ENCODE data around the gene SLC7A6OS.

The SLC7A6OS gene

DNA sequence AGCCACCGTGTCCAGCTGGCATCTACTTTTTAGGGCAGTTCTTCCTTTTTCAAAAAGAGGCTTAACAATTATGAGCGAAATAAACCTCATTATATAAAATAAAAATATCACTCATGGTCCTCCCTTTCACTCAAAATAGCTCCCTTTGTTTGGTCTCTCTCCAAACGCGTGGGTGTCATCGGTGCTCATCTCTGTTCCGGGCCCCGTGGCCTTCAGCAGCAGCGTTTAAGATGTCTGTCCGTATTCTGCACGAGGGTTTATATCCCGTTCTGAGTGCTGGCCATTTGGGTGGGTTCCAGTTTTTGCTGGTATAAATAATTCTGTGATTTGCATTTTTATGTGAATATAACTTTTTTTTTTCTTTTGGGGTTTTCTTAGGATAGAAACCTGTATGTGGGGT, 33.5 kb upstream of the SLC7A6OS start:
- DNase-seq (ENCODE audit: low spot score) = no peak

DNA sequence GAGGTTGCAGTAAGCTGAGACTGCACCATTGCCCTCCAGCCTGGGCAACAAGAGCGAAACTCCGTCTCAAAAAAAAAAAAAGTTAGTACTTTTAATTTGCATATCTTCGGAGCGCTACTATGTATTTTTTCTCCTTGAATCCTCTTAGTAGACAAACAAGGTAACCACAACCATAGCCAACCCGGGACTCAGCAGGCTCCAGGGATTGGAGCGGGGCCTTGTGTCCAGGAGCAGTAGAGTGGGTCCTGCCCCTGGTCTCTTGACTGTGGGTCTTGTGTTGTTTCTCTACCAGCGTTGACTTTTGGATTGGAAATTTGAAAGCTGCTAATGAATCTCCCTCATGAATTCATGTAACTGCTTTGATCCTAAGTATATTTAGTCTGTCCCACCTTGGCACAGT, 32.4 kb upstream of the SLC7A6OS start:
- DNase-seq (ENCODE audit: low spot score) = no peak

DNA sequence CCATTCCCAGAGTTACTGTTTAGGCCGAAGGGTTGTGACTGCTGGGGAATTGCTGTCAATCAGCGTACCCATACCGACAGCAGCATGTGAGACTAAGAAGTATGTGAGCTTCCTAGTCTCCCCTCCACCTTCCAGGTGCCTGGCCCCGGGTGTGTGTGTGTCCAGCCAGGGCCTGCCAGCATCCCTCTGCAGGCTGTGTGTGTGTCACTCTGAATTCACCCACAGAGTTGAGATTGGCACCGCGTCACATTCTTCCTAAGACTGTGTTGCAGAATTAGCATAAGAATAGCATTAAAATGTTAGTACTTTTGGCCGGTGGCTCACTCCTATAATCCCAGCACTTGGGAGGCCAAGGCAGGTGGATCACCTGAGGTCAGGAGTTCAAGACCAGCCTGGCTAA, 31.9 kb upstream of the SLC7A6OS start:
- no peak for DNase-seq (ENCODE audit: low spot score)

DNA sequence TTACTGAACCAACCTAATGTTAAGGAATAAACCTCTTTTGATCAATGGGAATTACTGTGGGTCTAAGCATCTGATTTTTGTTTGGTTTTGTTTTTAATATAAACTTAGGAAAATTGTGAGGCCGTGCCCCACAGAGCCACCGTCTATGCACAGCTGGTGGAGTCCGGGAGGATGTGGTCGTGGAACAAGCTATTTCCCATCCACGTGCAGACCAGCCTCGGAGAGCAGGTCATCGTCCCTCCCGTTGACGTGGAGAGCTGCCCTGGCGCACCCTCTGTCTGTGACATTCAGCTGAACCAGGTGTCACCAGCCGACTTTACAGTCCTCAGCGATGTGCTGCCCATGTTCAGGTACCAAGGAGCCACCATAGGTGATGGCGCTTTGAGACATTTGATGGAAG, 28.5 kb upstream of the SLC7A6OS start:
- DNase-seq (ENCODE audit: low spot score) = no peak

DNA sequence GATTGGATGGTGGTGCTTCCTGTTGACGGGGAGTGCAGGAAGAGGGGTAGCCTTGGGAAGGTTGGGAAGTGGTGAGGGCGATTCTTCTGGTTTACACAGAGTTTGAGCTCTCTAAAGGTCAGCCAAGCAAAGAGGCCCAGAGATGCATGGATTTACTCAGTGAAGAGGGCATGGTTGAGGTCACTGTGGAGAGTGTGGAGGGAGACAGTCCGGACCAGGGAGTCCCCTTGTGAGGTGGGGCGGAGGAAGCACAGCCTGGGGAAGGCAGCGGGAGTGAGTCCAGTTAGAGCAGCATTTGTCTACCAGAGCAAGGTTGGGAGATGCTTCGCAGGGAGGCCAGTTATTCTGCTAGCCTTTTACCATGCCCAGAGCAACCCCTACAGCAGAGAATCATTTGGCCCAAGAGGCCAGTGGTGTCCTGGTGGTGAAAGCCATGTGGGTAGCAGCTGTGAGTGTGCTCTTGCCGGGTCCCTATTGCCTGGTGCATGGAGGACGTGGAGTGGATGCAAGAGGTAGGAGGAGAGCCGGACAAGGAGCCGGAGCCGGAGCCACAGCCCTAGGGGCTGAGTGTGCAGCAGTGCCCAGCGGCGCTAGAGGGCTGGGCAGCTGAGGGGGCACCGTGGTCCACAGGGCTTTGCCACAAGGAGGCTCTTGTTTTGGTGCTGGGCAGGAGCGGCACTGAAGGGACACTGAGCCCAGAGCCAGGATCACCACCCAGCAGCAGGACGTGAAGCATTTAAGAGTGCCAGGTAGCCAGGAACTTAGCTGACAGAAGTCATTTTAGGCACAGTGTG, 27.8 kb upstream of the SLC7A6OS start:
- DNase-seq (ENCODE audit: low spot score) = no peak

DNA sequence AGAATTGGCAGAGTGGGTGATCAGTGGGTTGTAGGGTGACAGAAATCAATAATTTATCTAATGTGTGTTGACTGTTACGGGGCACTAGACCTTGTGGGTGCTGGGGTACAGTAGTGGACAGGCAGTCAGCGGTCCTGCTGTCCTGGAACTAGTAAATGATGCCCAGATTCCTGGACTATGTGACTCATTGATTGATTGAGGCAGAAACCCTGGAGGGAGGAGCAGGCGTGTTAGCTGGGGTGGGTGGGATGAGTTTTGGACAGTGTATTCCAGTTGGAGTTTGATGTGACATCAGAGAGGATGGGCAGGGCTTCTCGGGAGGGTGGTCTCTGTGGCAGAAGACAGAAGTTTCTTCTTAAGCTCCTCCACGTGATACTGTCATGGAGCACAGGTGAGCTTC, 24.4 kb upstream of the SLC7A6OS start:
- DNase-seq (ENCODE audit: low spot score) = no peak

DNA sequence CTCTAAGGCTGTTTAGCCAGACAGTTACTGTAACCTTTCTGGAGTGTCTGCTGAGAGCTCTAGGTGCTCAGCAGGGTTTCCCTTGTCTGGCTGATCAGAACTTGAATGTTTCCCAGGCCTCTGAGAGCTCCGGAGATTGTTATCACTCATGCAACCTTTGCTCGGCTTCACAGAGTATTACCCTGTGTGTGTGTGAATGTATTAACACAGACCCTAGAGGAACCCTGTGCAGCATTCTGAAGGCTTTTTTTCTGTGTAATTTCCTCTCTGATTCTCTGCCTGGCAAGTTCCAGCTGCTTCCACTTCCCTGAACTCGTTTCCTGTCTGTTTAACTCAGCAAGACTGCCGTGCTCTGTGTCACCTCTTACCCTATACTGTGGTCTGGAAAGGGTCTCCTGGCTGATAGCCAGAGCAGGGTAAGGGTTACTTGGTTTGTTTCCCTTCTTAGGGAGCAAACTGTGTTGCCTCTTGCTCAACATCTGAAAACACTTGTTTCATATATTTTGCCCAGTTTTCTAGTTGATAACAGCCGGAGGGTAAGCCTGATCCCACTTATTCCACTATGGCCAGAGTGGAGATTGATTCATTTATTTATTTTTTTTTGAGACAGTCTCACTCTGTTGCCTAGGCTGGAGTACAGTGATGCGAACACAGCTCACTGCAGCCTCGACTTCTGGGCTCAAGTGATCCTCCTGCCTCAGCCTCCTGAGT, 21.8 kb upstream of the SLC7A6OS start:
- DNase-seq (ENCODE audit: low spot score) = no peak

DNA sequence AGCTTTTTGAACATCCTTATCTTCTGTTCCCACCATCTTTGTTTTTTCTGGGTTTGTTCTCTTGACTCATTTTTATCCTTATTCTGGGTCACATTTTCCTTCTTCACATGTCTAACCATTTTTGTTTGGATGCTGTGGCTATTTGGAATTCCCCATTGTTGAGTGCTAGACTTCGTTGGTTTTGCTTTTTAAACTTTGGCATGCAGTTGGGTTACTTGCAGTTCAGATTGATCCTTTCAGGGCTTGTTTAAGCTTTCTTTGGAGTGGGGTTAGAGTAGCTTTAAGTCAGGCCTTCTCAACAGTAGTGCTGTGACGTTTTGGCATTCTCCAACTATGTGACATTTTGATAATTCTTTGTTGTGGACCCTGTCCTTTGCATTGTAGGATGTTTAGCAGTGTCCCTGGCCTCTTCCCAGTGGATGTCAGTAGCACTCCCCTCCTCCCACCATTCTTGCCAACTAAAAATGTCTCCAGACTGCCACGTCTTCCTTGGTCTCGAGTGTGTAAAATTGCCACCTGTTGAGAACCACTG, 21.2 kb upstream of the SLC7A6OS start:
- peak; percentile 62 for DNase-seq (ENCODE audit: low spot score)

DNA sequence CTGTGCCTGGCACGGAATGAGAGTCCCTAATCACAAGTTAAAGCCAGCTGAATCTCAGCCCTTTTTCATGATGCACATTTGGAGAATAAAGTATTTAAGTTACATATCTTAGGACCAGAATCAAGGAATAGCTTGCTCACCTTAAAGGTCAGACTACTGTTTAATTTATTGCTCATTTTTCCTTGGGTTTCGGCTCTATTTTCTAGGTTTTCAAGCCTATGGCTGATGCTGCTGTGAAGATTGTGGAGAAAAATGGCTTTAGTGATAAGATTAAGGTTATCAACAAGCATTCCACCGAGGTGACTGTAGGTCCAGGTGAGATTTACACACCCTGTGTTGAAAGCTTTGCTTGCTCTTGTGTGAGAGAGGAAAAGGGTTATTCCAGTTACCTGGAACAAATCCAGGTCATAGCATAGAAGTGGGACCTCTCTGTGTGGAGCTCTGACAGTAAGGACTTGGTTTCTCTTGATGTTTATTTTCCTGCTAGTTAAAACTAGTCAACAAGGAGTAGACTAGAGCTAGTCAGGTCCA, 18.2 kb upstream of the SLC7A6OS start:
- no peak for DNase-seq (ENCODE audit: low spot score)

DNA sequence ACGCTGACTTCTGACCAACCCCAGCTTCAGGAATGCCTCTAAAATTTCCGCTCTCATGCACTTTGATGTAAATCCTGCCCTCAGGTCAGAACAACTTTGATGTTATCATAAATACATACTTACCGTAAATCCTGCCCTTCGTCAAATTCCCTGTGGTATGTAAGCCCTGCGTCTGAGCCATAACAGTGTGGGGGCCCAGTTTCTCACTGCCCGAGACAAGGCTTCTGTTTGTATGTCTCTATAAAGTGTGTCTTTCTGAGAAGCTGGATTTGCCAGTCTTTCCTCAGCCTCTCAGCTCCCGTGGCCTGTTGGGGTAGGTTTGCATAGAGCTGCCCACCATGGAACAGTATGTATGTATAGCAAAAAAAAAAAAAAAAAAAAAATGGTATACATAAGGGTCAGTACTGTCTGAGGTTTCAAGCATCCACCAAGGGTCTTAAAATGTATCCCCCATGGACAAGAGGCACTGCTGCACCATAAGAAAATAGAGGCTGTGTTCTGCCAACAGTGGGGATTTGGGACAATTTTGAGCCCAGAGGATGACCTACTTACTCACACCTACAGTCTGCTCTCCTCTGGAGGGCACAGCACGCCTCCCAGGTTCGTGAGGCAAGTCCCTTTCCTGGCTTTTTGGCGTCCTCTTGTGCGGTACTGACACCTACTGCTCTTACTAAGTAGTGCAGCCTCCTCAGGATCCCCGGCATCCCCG, 17.6 kb upstream of the SLC7A6OS start:
- DNase-seq (ENCODE audit: low spot score) = peak; percentile 90

DNA sequence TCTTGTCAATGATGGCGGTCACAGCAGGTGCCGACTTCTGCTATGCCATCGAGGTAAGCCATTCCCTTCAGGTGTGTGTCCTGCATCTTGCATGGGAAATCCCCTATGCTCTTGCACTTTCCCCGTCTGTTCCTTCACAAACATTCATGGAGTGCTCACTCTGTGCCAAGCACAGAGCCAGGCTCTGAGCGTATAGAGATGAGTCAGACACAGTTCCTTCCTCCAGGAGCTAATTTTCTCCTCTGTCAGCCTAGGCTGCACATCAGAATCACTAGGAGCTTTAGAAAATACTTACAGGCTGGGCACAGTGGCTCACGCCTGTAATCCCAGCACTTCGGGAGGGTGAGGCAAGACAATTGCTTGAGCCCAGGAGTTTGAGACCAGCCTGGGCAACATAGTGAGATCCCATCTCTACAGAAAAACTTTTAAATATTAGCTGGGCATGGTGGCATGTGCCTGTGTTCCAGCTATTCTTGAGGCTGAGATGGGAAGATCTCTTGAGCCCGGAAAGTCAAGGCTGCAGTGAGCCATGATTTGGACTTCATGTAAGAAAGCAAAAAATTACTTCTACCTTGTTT, 14.1 kb upstream of the SLC7A6OS start:
- no peak for DNase-seq (ENCODE audit: low spot score)

DNA sequence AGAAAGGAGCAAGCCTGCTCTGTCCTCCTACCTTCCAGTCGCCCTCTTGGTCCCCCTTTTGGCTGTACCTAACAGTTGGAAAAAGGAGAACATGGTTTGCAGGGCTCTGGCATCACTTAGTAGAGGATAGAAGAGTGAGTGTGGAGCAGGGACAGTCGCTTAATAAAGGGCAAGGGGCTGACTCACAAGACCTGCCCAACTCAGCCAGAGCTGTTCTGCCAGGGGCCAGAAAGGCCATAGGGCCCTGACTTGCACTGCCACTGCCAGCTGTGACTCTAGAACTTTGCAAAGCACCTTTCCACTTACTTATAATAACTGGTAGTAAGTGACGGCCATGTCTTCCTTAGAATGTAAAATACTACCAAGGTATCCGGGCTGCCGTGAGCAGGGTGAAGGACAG, 13.6 kb upstream of the SLC7A6OS start:
- DNase-seq (ENCODE audit: low spot score) = no peak

DNA sequence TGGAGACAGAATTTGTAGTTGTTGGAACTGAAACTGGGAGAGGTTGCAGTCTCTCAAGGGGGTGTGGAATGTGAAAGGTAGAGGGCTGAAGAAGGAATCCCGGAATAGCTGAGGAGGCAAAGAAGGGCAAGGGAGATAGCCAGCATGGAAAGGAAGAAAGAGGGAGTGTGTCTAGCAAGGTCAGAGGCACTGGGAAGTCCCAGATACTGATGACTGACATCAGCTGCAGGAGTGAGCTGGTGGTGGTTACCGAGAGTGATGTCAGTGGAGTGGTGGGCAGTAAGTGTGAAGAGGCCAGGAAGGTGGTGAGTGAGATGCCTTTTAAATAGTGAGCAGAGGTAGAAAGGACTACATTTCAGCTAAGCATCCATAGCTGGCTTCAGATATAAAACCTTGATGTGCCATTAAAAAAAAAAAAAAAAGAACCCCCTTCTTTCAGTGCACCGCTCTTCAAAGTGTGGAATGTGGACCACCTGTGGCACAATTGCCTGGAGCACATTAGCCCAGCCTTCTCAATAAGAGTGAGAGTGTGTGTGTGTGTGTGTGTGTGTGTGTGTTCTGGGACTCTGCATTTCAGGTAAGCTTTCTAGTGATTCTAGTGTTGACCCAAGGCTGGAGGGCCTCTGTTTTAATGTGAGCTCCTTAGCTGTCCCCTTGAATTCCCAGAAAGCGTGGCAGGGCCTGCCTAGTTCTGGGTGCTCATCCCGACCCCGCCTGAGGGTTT, 8.6 kb upstream of the SLC7A6OS start:
- DNase-seq (ENCODE audit: low spot score) = no peak

DNA sequence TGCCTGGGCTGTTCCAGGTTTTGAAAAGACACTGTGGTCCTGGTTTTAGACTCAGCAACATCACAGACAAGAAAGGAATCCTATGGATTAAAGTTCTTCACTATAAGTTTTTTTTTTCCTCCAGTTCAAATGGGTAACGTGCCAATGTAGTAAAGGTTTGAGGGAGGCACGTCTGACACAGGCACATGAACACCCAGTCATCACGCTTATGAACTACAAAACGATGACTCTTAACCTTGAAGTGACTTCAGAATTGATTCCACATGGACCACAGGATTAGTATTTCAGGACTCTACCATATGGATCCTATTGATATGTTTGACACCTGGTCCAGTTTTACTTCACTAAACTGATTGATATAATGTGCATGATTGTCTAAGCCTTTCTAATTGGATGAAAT, 2.4 kb upstream of the SLC7A6OS start:
- no peak for DNase-seq (ENCODE audit: low spot score)

DNA sequence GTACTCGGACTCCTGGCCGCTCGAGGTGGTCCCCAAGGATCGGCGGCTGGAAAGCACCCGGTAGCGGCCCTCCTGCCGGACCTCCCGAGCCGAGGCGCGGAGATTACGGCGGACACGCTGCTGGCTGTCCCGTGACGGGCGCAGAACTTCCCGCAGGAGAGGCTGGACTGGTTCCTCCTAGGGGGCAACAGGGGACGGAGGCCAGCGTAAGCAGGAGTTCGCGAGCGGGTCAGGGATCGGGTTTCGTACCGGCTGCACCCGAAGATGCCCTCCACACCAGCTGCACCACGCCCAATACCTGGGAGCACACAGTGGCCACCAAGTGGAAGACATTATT, 341 bp downstream of the SLC7A6OS start:
- DNase-seq (ENCODE audit: low spot score) = peak; percentile 51

DNA sequence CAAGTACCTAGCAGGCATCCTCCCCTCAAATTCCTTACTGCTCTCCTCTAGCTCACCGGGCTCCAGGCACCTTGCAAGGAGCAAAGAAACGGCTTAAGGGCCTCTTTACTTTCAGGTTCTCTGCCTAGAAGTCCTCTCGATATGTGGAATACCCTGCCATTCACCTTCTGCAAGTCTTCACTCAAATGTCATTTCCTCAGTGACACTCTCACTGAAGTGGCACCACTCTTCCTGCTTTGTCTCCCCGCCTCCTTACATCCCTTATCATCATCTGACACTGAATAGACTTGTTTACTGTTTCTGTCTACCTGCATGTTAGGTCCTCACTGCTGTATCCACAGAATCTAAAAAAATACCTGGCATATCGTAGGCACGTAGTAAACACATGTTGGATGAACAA, 947 bp downstream of the SLC7A6OS start:
- DNase-seq (ENCODE audit: low spot score) = no peak

DNA sequence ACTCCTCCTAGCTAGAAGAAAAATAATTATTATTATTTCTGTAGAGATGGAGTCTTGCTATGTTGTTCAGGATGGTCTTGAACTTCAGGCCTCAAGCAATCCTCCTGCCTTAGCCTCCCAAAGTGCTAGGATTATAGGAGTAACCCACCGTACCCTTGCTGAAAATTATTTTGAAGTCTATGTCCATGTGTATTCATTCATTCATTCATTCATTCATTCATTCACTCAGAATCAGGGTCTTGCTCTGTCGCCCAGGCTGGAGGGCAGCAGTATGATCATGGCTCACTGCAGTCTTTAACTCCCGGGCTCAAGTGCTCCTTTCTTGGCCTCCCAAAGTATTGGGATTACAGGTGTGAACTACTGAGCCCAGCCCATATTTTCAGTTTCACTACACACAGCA, 4.1 kb downstream of the SLC7A6OS start:
- no peak for DNase-seq (ENCODE audit: low spot score)

DNA sequence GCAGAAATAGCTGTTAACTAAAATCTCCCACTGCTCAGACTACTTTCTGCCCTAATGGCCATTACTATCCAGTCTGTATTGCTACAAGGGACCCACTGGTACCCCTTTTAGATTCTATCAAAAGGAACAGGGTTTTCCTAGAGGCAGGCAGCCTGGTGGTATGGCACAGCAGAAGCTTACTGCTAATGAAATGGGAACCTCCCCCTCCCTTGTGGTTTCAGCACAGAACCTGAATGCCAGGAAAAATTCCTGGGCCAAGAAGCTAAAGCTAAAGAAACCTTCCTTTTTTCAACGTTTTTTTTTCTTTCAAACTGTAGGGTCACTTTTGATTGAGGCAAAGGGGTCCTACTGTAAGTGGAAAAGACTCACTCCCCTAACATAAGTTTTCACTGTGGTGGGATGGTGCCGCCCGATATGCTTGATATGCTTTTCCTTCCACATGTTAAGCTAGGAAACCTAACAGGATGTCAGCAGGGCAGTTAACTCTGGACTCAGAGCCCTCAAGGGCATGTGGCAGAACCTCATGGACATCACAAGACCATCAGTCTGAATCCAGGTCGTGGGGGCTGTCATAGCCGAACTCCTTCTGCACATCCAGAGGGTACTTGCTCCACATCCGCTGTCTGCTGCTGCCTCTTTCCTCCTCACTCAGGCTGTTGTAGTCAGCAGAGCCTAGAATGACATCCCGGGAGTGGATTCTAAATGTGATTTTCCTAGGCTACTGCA, 9.8 kb downstream of the SLC7A6OS start:
- no peak for DNase-seq (ENCODE audit: low spot score)

DNA sequence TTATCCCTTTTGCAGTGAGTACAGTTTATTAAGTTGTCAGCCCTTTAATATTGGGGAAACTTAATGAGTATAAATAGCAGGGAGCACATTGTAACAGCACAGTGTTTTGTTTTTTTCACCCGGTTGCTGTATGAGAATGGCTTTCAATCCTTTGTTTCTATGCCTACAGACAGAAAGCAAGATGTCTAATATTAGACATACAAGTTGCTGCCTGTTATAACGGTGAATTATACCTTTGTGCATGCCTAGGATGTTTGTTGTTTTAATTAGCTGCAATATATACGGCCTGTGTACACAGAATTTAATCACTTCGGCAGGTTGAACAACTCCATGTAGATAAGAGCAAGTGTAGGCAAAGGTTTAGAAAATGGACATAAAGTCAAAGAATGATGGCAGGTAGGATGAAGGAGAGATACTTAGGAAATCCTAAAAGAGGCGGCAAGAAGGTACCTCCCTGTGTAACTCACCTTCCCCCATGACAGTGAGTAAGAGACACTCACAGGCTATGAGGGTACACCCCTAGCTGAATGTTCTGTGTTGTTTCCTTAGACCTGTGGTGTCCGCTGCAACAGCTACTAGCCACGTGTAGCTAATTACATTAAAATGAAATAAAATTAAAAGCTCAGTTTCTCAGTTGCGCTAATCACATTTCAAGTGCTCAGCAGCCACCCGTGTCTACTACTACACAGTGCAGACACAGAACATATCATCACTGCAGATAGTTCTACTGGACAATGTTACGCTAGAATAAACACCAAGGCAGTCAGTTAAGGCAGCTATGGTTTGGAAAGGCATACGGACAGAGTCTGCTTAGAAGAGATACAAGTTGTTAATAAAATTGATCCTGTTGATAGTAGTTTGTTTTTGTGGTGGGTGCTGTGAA, 10.9 kb downstream of the SLC7A6OS start:
- no peak for DNase-seq (ENCODE audit: low spot score)
